CD4-positive, alpha-beta T cell treated with Interleukin-10 for 1 hour (primary cell): ENCODE measurements around the gene PRB3.

Experiments
- DNase-seq: peaks from one replicate; pipeline ENCODE4 v3.0.0-alpha.2; 2020

The PRB3 gene

DNA sequence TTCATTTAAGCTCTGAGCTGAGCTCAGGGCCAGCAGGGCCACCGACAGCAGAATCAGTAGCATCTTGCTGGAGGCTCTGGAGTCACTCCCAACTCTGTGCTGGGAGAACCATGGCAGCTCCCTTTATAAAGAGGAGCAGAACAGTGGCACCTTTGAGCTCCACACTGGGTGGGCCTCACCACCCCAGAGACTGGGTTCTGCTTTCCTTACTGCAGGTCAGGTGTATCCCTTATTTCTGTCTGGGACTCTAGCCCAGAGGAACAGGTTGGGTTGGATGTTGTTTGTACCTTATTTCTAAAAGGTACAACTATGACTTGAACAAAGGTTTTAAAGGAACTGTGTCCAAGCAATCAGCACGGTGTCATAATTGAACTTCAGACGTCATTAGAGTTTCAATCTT lies at the start of gene PRB3:
PRB3 (minus strand) TSS at position 101 of the 400 bp plus-strand sequence; CDS start at position 63, 38 bp downstream.
- DNase-seq, result no peak

DNA sequence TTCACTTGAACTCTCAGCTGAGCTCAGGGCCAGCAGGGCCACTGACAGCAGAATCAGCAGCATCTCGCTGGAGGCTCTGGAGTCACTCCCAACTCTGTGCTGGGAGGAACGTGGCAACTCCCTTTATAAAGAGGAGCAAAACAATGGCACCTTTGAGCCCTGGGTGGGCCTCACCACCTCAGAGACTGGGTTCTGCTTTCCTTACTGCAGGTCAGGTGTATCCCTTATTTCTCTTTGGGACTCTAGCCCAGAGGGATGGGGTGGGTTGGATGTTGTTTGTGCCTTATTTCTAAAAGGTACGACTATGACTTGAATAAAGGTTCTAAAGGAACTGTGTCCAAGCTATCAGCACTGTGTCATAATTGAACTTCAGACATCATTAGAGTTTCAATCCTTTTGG lies 40.8 kb upstream of the PRB3 start, which contains the start of gene PRB4:
PRB4 (minus strand) TSS at position 101 of the 400 bp plus-strand sequence; CDS start at position 63, 38 bp downstream.
- DNase-seq, result no peak

DNA sequence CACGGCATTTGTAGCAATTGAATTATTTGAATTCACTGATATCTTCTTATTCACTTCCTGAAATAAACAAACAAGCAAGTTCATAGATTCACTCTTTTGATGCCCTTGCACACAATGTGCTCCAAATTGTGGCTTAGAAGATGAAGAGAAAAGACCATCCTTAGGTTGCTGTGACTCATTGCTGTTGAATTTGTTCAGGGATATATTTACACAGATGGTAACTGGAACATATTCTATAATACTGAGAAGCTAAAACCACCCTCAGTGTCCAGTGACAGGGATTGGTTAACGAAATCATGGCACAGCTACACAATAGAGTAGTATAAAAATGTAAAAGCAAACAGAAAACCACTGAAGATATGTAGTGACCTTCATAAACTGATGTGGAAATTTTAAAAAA lies 37.6 kb upstream of the PRB3 start:
- no peak for DNase-seq

DNA sequence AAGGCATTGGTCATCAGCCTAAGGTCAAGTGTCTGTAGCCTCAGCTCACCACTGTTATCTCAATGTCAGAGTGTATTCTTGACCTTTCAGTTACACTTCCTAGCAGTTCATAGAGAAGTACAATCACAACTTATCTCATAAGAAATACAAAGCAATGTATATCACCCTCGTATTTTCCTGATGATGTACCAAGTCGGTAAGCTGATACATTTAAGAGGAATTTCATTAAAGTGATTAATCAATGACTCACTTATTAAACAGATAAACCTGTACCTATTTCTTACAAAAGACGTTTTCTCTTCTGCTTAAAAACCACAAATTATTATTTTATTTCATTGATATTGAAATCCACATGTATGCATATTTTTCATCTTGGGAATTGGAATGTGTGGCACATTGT lies 3.9 kb upstream of the PRB3 start:
- no peak for DNase-seq

DNA sequence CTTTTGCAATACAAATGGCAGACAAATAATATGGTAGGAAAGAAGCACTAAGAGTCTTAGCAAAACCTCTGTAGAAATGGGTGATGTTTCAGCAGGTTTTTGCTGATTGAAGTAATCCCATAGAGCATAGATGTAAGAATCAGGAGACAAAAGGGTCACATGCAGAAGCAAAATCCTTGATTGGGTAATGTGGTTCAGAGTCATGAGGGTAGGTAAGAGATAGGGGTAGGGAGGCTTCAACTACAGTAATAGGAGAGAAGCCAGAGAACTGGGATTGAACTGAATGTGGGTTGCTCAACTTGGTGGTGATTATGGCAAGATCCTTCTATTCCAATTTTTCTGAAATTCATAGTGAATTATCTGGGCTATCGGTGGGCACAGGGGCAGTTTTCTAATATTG lies 5.0 kb downstream of the PRB3 start:
- no peak for DNase-seq

DNA sequence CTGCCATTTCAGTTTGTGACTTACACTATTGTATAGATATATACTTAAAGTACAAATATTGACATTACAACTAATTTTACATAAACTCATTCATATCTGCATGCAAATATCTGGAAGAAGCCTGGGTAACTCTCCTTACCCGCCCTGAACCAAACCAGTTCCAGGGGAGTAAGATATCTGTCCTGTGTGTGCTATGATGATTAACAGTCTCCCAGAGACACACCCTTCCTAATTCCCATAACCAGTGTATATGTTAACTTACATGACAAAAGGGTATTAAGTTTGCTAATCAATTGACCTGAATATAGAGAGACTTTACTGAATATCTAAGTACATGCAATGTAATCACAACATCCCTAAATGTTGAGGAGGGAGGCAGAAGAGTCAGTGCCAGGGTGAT lies 23.0 kb downstream of the PRB3 start:
- DNase-seq, result no peak

DNA sequence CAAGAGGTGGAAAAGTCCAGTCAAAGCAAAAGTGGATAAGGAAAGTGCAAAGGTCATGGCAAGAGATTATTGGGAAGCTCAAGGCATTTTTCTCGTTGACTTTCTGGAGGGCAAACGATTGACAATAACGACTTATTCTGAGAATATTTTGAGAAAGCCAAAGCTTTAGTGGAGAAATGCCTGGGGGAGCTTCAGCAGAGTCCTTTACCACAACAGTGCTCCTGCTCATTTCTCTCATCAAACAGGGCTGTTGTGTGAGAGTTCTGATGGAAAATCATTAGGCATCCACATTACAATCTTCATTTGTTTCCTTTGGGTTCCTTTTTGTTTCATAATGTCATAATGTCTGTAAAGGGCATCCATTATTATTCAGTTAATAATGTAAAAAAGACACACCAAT lies 26.9 kb downstream of the PRB3 start:
- no peak for DNase-seq

DNA sequence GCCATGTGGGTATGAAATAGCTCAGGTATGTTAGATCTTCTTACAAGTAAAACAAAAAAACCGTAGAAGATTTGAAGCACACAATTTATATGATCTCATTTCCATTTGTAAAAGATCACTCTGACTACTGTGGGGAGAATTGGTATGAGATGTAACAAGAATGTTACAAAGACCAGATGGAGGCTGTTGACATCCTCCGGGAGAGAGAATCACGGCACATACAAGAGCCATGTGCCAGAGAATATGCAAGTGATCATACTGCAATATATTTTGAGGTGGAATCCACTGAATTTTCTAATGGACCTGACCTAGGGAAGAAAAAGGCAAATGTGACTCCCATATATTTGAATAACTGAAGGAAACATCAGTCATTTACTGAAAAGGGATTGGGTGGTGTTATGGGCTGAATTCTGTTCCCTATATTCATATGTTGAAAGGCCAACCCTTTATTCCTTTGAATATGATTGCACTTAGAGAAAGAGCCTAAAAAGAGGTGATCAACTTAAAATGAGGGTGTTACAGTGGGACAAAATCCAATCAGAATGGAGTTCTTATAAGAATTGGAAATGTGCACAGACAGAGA lies 29.1 kb downstream of the PRB3 start:
- DNase-seq, result no peak

DNA sequence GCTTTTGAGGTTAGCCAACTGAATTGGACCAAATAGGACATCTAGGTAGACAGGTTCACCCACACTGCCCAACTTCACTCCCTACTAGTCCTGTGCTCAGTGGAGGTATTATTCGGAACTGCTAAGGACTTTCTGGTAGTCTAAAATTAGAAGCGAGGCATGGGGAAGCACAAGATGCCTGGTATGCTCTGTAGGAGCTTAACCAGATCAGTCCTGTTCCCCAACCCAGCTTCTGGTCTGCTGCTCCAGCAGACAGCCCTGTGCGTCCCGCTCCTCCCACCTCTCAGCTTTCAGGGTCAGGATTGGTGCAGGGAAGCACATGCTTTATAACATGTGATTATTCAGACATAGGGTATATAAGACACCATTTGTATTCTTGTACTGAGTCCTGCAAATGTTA lies 31.2 kb downstream of the PRB3 start:
- no peak for DNase-seq

DNA sequence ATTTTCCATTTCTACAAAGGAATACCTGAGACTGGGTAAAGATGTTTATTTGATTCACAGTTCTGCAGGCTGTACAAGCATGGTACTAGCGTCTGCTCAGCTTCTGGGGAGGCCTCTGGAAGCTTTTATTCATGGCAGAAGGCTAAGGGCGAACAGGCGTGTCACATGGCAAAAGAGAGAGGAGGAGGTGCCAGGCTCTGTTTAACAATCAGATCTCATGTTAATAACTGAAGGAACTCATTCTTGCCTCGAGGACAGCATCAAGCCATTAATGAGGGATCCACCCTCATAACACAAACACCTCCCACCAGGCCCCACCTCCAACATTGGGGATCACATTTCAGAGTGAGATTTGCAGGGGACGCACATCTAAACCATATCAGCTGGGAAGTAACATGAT lies 36.0 kb downstream of the PRB3 start:
- DNase-seq, result no peak

DNA sequence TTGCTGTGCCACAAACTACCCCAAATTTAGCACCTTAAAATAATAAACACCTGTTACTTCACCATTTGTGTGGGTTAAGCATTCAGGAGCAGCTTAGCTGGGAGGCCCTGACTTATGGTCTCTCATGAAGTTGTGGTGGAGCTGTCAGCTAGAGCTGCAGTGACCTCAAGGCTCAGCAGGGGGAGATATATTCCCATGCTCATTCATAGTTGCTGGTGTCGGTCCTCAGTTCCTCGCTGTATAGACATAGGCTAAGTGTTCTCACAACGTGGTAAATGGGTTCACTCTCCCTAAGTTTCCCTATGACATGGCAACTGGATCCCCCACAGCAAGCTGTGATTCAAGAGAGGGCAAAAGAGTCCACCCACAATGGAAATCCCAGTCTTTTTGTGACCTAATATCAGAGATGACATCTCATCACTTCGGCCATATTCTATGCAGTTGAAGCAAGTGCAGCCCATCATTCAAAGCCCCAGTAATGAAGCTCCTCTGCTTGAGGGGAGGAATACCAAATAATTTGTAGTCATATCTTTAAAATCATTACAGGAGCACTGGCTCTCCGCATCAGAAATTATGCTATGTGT lies 41.1 kb downstream of the PRB3 start:
- peak; percentile 44 for DNase-seq

DNA sequence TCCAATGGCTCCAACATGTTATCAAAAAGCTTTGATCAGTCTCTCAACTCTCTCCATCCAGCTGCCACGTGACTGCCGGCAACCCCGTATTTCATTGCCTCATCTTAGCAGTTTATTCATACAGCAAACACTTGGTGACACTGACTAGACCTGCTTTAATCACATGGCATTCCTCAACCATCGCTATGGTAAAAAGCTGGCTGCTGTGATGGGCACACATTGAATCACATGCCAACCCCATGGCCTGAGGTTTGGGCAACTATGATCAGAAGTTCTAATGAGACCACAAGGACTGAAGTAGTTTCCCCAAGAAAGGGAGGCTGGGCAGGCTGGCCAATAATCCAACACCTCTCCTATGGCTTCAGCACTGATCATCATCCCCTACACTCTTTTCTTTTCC lies 42.1 kb downstream of the PRB3 start:
- DNase-seq, result no peak
